AG09309 (cell line): ENCODE measurements around the gene B4GALNT1.

Source experiments
- DNase-seq: peaks from one replicate; pipeline ENCODE4 v3.0.0-alpha.2; 2010; ENCODE audit warnings: low read depth
- H3K4me3 ChIP-seq: 2 replicates; pipeline ENCODE4 v1.5.1; 2011; ENCODE audit warnings: mild to moderate bottlenecking, low read depth, low read length, moderate library complexity; ENCODE audit not compliant: control insufficient read depth
- TF ChIP-seq, protein P1 (sequence below): IDR thresholded peaks from 2 replicates; pipeline ENCODE4 v1.5.1; 2011; ENCODE audit warnings: mild to moderate bottlenecking, low read depth, low read length, inconsistent platforms; ENCODE audit not compliant: insufficient read depth, control insufficient read depth; ENCODE audit errors: missing control alignments

The B4GALNT1 gene

DNA sequence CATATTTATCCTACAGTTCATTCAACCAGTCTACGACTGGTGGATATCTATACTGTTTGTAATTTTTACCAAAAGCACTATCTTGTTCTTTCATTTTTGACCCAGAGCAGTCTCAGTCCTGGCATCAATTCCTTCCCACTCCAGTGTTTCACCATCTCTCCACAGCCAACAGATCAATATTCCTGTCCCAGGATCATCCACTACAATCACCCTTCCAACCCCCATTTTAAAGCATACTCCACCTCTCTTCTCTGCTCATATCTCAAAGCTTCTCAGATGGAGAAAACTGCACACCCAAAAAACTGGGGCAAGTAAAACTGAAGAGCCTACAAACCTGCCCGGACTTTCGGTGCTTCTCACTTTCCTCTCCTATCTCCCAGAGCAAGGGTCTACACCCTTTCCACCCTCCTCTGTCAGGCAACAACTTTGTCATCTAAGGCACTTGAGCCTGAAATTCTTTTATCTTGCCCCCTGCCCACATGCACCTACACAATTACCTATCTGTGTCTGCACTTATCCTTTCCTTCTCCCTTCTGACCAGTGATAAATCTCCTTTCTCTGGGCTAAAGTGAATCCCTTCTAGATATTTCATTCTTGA lies 46.1 kb downstream of the B4GALNT1 start:
- H3K4me3 ChIP-seq, result no peak overlapping the region
- TF ChIP-seq, protein P1, sequence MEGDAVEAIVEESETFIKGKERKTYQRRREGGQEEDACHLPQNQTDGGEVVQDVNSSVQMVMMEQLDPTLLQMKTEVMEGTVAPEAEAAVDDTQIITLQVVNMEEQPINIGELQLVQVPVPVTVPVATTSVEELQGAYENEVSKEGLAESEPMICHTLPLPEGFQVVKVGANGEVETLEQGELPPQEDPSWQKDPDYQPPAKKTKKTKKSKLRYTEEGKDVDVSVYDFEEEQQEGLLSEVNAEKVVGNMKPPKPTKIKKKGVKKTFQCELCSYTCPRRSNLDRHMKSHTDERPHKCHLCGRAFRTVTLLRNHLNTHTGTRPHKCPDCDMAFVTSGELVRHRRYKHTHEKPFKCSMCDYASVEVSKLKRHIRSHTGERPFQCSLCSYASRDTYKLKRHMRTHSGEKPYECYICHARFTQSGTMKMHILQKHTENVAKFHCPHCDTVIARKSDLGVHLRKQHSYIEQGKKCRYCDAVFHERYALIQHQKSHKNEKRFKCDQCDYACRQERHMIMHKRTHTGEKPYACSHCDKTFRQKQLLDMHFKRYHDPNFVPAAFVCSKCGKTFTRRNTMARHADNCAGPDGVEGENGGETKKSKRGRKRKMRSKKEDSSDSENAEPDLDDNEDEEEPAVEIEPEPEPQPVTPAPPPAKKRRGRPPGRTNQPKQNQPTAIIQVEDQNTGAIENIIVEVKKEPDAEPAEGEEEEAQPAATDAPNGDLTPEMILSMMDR, result no peak
- DNase-seq, result no peak

- no peak overlapping the region for H3K4me3 ChIP-seq
- TF ChIP-seq, protein P1, result no peak
- DNase-seq, result no peak
These were observed 46.9 kb downstream of the B4GALNT1 start for GRCh38 chr12:57586128-57586527.

DNA sequence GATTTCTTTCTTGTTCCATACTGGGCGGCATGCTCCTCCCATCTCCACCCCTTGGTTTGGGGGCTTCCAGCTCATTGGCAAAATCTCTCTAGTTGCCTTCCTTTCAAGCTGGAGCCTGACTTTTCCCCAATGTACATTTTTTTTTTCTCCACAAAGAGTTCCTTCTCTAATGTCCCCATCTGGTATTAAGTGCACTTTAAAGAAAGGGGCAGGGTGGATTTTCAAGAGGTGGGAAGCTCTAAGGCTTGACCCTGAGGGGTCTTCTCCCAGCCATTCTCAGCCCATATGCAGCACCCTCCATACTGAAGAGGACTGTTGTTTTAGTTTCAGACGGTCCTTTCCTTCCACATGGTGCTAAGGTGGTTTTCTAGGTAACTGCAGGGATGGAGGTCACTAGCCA lies 47.8 kb downstream of the B4GALNT1 start:
- TF ChIP-seq, protein P1, result no peak
- no peak for DNase-seq
- H3K4me3 ChIP-seq, result no peak overlapping the region

GRCh38 chr12:57584690-57585089 lies 48.3 kb downstream of the B4GALNT1 start:
- no peak for DNase-seq
- H3K4me3 ChIP-seq, result no peak overlapping the region
- TF ChIP-seq, protein P1, result no peak

DNA sequence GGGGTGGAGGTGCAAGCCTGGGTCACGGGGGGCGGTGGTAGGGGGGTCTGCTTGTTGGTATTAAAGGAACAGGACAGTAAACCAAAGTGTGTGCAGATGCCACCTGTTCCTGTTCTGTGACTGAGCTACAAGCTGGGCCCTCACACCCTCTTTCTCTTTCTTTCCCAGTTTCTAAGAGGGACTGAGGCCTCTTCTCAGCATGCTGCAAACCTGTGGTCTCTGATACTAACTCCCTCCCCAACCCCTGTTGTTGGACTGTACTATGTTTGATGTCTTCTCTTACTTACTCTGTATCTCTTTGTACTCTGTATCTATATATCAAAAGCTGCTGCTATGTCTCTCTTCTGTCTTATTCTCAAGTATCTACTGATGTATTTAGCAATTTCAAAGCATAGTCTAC lies 49.0 kb downstream of the B4GALNT1 start:
- H3K4me3 ChIP-seq, result no peak overlapping the region
- TF ChIP-seq, protein P1, result no peak
- DNase-seq, result no peak

GRCh38 chr12:57583008-57583831 lies 49.8 kb downstream of the B4GALNT1 start:
- TF ChIP-seq, protein P1, result peak; percentile 92
- peak; percentile 40 for DNase-seq
- H3K4me3 ChIP-seq, result no peak overlapping the region
